SK-N-MC (cell line): ENCODE results near the gene EXT2.

Source experiments
- EZH2 ChIP-seq: fragments of 200-600 bp; sonication (generic); IDR thresholded peaks from one replicate; pipeline ENCODE4 v1.6.1; 2017; ENCODE audit warnings: antibody characterized with exemption
- FOXP2 ChIP-seq: optimal IDR thresholded peaks from 2 replicates; pipeline ENCODE3; 2011; ENCODE audit warnings: mild to moderate bottlenecking, moderate library complexity; ENCODE audit not compliant: insufficient read depth; ENCODE audit errors: extremely low read length, control extremely low read depth

DNA sequence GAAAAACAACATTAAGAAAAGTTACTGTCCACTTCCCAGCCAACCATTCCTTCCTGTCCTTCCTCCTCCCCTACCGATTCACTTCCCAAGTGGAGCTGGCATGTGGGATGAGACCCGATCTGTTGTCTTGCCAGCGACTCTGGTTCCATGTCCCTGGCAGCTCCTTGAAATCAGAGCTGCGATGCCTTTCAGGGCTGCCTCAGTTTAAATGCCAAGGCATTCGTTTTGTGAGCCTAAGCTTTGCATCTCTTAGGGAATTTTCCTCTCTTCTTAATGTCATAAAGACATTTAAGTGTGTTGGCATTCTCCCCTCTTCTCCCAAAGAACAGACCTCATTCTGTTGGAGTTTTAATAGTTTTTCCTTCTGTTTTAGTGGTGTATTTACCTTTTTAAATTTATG lies 98.4 kb downstream of the EXT2 start:
- TF ChIP-seq EZH2 = no peak
- TF ChIP-seq FOXP2 = no peak
